ENCODE measurements around the gene CADM4.
"Not testable (repeated sequence)": the region's sequence is repeated elsewhere in the genome, so short reads cannot be mapped to it uniquely, and the experiment has no call there.

CADM4 gene

DNA sequence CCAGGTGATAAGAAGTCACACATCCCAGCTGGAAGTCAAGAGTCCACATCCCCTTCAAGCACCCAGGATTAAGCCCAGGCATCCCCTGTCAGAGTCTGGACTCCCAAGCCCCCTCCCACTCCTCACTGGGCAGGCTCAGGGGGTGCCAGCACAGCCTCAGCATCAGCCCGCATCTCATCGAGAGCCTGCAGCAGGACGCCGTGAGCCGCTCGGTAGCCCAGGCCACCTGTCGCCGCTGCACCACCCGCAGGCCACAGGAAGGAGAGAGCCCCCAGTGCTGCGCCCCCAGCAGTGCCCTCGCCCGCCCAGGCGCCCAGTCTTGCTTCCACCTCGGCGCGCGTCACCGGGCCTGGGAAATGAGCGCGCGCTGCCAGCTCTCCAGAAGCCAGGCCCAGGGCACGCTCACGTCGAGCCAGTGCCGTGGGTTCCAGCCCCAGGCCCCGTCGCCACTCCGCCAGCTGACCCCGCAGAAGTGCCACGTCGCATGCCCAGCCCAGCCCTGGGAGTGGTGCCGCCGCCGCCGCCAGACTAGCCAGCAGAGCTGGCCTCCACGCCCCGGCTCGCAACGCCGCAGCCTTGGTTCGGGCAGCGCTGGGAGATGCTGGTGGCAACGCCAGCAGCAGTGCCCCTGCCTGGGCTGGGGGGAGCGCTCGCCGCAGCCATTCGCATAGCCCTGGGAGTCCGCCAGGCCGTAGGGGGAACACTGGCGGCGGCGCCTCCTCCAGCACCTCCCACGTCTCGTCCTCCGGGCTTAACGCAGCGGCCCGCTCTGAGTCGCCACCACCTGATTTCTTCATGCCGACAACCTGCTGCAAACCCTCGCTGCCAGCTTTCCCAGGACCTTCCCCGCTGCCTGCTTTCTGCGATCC, 47.5 kb downstream of the CADM4 start:
- Histone ChIP-seq H4K91ac (ENCODE audit: low read length) (no peak overlapping the region), H3K9ac (ENCODE audit: low read length) (no peak overlapping the region), H3K27me3 (ENCODE audit: control insufficient read depth in 1 of 2, insufficient read depth in 1 of 2, low read length in 2 of 2) (no peaks in the 10 kb centered on the region), H2BK120ac (ENCODE audit: low read depth, low read length) (no peak overlapping the region), H3K36me3 (ENCODE audit: control insufficient read depth in 1 of 2, insufficient read depth in 2 of 2, low read depth in 1 of 2, low read length in 2 of 2) (peaks cover 52 to 56% of the 10 kb centered on the region in 2 experiments), H3K27ac (ENCODE audit: low read length, poor library complexity, severe bottlenecking) (no peak overlapping the region), H3K23ac (ENCODE audit: low read length in 2 of 2) (no peak overlapping the region), H3K9me3 (ENCODE audit: control insufficient read depth, low read length) (no peaks in the 10 kb centered on the region), H3K79me1 (replicated peaks; ENCODE audit: low read length, poor library complexity, severe bottlenecking) (peaks cover 28% of the 10 kb centered on the region), H2AK5ac (ENCODE audit: low read length, severe bottlenecking) (no peak overlapping the region), H2BK15ac (ENCODE audit: low read depth, poor library complexity, severe bottlenecking) (no peak overlapping the region), H2BK12ac (ENCODE audit: low read length in 2 of 2) (no peak overlapping the region), H3K4me2 (ENCODE audit: low read length, poor library complexity, severe bottlenecking) (no peak overlapping the region), H3K4ac (ENCODE audit: low read depth in 1 of 2, low read length in 2 of 2) (no peak overlapping the region), H4K8ac (ENCODE audit: low read length) (no peak overlapping the region), H2BK5ac (ENCODE audit: low read depth, low read length, poor library complexity, severe bottlenecking) (no peak overlapping the region), H3K4me1 (ENCODE audit: control insufficient read depth, insufficient read depth, low read depth, low read length) (peaks cover 15% of the 10 kb centered on the region), H3K18ac (ENCODE audit: low read depth in 1 of 2, low read length in 2 of 2) (no peak overlapping the region), H2AFZ (ENCODE audit: low read depth, low read length) (no peak overlapping the region), H3K14ac (ENCODE audit: low read length in 2 of 2) (no peak overlapping the region), H3K4me3 (ENCODE audit: insufficient read depth in 1 of 2, low read depth in 1 of 2, low read length in 2 of 2) (no peak overlapping the region)
- 98% methylated on average over 63 of the region's 63 CpGs for WGBS
- DNase-seq: no peak

- Histone ChIP-seq H2AFZ (ENCODE audit: low read depth, low read length) (no peak overlapping the region), H3K27me3 (ENCODE audit: control insufficient read depth in 1 of 2, insufficient read depth in 1 of 2, low read length in 2 of 2) (no peaks in the 10 kb centered on the region), H3K4me1 (ENCODE audit: control insufficient read depth, insufficient read depth, low read depth, low read length) (peaks cover 16% of the 10 kb centered on the region), H2BK12ac (ENCODE audit: low read length in 2 of 2) (no peak overlapping the region), H2BK15ac (ENCODE audit: low read depth, poor library complexity, severe bottlenecking) (no peak overlapping the region), H2BK5ac (ENCODE audit: low read depth, low read length, poor library complexity, severe bottlenecking) (no peak overlapping the region), H3K9ac (ENCODE audit: low read length) (no peak overlapping the region), H3K14ac (ENCODE audit: low read length in 2 of 2) (no peak overlapping the region), H3K4me3 (ENCODE audit: insufficient read depth in 1 of 2, low read depth in 1 of 2, low read length in 2 of 2) (no peak overlapping the region), H4K91ac (ENCODE audit: low read length) (no peak overlapping the region), H3K4me2 (ENCODE audit: low read length, poor library complexity, severe bottlenecking) (no peak overlapping the region), H3K4ac (ENCODE audit: low read depth in 1 of 2, low read length in 2 of 2) (no peak overlapping the region), H2AK5ac (ENCODE audit: low read length, severe bottlenecking) (no peak overlapping the region), H3K79me1 (replicated peaks; ENCODE audit: low read length, poor library complexity, severe bottlenecking) (peaks cover 36% of the 10 kb centered on the region), H3K23ac (ENCODE audit: low read length in 2 of 2) (no peak overlapping the region), H3K9me3 (ENCODE audit: control insufficient read depth, low read length) (no peaks in the 10 kb centered on the region), H4K8ac (ENCODE audit: low read length) (no peak overlapping the region), H3K27ac (ENCODE audit: low read length, poor library complexity, severe bottlenecking) (no peak overlapping the region), H3K18ac (ENCODE audit: low read depth in 1 of 2, low read length in 2 of 2) (no peak overlapping the region), H3K36me3 (ENCODE audit: control insufficient read depth in 1 of 2, insufficient read depth in 2 of 2, low read depth in 1 of 2, low read length in 2 of 2) (peaks cover 58 to 79% of the 10 kb centered on the region in 2 experiments), H2BK120ac (ENCODE audit: low read depth, low read length) (no peak overlapping the region)
- 95% methylated on average over 6 of the region's 6 CpGs for WGBS
- DNase-seq: no peak
Observed at GRCh38 chr19:43589678-43590077, 50.0 kb downstream of the CADM4 start.

DNA sequence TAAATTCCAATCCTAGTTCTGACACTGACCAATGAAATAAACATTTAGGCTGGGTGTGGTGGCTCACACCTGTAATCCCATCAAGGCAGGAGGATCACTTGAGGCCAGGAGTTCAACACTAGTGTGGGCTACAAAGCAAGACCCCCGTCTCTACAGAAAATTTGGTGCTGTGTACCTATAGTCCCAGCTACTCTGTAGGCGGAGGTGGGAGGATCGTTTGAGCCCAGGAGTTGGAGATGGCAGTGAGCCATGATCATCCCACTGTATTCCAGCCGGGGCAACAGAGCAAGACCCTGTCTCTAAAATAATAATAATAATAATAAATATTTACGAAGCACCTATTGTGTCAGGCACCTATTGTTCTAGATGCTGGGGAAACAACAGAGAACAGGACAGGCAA, 50.4 kb downstream of the CADM4 start:
- Histone ChIP-seq H3K9me3 (ENCODE audit: control insufficient read depth, low read length) (no peaks in the 10 kb centered on the region), H3K79me1 (replicated peaks; ENCODE audit: low read length, poor library complexity, severe bottlenecking) (peaks cover 36% of the 10 kb centered on the region), H2AK5ac (ENCODE audit: low read length, severe bottlenecking) (no peak overlapping the region), H3K9ac (ENCODE audit: low read length) (no peak overlapping the region), H3K36me3 (ENCODE audit: control insufficient read depth in 1 of 2, insufficient read depth in 2 of 2, low read depth in 1 of 2, low read length in 2 of 2) (peaks cover 57 to 81% of the 10 kb centered on the region in 2 experiments), H3K18ac (ENCODE audit: low read depth in 1 of 2, low read length in 2 of 2) (no peak overlapping the region), H4K91ac (ENCODE audit: low read length) (no peak overlapping the region), H3K23ac (ENCODE audit: low read length in 2 of 2) (no peak overlapping the region), H2BK12ac (ENCODE audit: low read length in 2 of 2) (no peak overlapping the region), H3K27ac (ENCODE audit: low read length, poor library complexity, severe bottlenecking) (no peak overlapping the region), H2BK5ac (ENCODE audit: low read depth, low read length, poor library complexity, severe bottlenecking) (no peak overlapping the region), H3K14ac (ENCODE audit: low read length in 2 of 2) (no peak overlapping the region), H3K4ac (ENCODE audit: low read depth in 1 of 2, low read length in 2 of 2) (no peak overlapping the region), H2AFZ (ENCODE audit: low read depth, low read length) (no peak overlapping the region), H4K8ac (ENCODE audit: low read length) (no peak overlapping the region), H3K4me3 (ENCODE audit: insufficient read depth in 1 of 2, low read depth in 1 of 2, low read length in 2 of 2) (no peak overlapping the region), H3K4me1 (ENCODE audit: control insufficient read depth, insufficient read depth, low read depth, low read length) (peaks cover 17% of the 10 kb centered on the region), H2BK120ac (ENCODE audit: low read depth, low read length) (no peak overlapping the region), H3K27me3 (ENCODE audit: control insufficient read depth in 1 of 2, insufficient read depth in 1 of 2, low read length in 2 of 2) (no peaks in the 10 kb centered on the region), H2BK15ac (ENCODE audit: low read depth, poor library complexity, severe bottlenecking) (no peak overlapping the region), H3K4me2 (ENCODE audit: low read length, poor library complexity, severe bottlenecking) (no peak overlapping the region)
- no peak for DNase-seq
- 100% methylated on average over 2 of the region's 5 CpGs for WGBS

- H4K91ac ChIP-seq (ENCODE audit: low read length); H3K4ac ChIP-seq (ENCODE audit: low read depth in 1 of 2, low read length in 2 of 2); H2AK5ac ChIP-seq (ENCODE audit: low read length, severe bottlenecking); H4K8ac ChIP-seq (ENCODE audit: low read length); H3K9ac ChIP-seq (ENCODE audit: low read length); H3K14ac ChIP-seq (ENCODE audit: low read length in 2 of 2); H2BK15ac ChIP-seq (ENCODE audit: low read depth, poor library complexity, severe bottlenecking); H3K27ac ChIP-seq (ENCODE audit: low read length, poor library complexity, severe bottlenecking); H3K9me3 ChIP-seq (ENCODE audit: control insufficient read depth, low read length); DNase-seq; H3K18ac ChIP-seq (ENCODE audit: low read depth in 1 of 2, low read length in 2 of 2); H2AFZ ChIP-seq (ENCODE audit: low read depth, low read length); H3K4me3 ChIP-seq (ENCODE audit: insufficient read depth in 1 of 2, low read depth in 1 of 2, low read length in 2 of 2); H3K4me2 ChIP-seq (ENCODE audit: low read length, poor library complexity, severe bottlenecking); H2BK5ac ChIP-seq (ENCODE audit: low read depth, low read length, poor library complexity, severe bottlenecking); H2BK120ac ChIP-seq (ENCODE audit: low read depth, low read length); H3K27me3 ChIP-seq (ENCODE audit: control insufficient read depth in 1 of 2, insufficient read depth in 1 of 2, low read length in 2 of 2); H3K23ac ChIP-seq (ENCODE audit: low read length in 2 of 2); H2BK12ac ChIP-seq (ENCODE audit: low read length in 2 of 2): not testable (repeated sequence)
- Histone ChIP-seq H3K36me3 (ENCODE audit: control insufficient read depth in 1 of 2, insufficient read depth in 2 of 2, low read depth in 1 of 2, low read length in 2 of 2) (peaks cover 35 to 60% of the 10 kb centered on the region in 2 experiments), H3K79me1 (replicated peaks; ENCODE audit: low read length, poor library complexity, severe bottlenecking) (peaks cover 27% of the 10 kb centered on the region), H3K4me1 (ENCODE audit: control insufficient read depth, insufficient read depth, low read depth, low read length) (peaks cover 12% of the 10 kb centered on the region)
- WGBS: 96% methylated on average over 3 of the region's 3 CpGs
Observed at GRCh38 chr19:43587029-43587428, 52.6 kb downstream of the CADM4 start.

Data from mesenchymal stem cell (in vitro differentiated cells and primary cell).